ENCODE measurements around the gene DSC1.

- TF ChIP-seq CTCF (IDR thresholded peaks at IDR 0.05; ENCODE audit: insufficient read depth, low read length, poor library complexity, severe bottlenecking) (no peak), EZH2phosphoT487 (conservative IDR thresholded peaks at IDR 0.05; ENCODE audit: low read length) (no peak)
These were observed 33.1 kb downstream of the DSC1 start for GRCh38 chr18:31129398-31130115.

Measured in SU-DHL-6 (cell line).